ENCODE data around the gene PATJ. TPM values are rescaled to one million over a fixed set of nuclear protein-coding genes. Genes with fewer than 3 reads are reported as not detected.

PATJ gene
- total RNA-seq, 1 experiment from 2014 or later, result 47.3 TPM

GRCh38 chr1:61935516-61935915 lies 193.2 kb downstream of the PATJ start:
- Histone ChIP-seq H2BK120ac (ENCODE audit: low read depth, low read length, poor library complexity, severe bottlenecking) (no peak overlapping the region), H2BK12ac (ENCODE audit: insufficient read length, low read depth, low read length) (no peak overlapping the region), H3K9ac (ENCODE audit: extremely low read depth, insufficient read length, low read length) (no peak overlapping the region), H3K23me2 (ENCODE audit: insufficient read length, low read depth, low read length, poor library complexity, severe bottlenecking) (no peaks in the 10 kb centered on the region), H3K4ac (ENCODE audit: low read depth, low read length) (no peak overlapping the region), H3K27ac (ENCODE audit: insufficient read length, low read depth, low read length) (no peak overlapping the region), H3K79me2 (ENCODE audit: insufficient read depth, low read length) (no peaks in the 10 kb centered on the region), H4K20me1 (ENCODE audit: control insufficient read depth, insufficient read depth, insufficient read length) (no peaks in the 10 kb centered on the region), H2AFZ (ENCODE audit: low read length) (no peak overlapping the region), H3K14ac (ENCODE audit: insufficient read depth, low read length) (no peak overlapping the region), H2BK5ac (ENCODE audit: insufficient read length, low read length) (no peak overlapping the region), H2BK15ac (ENCODE audit: low read depth, low read length) (no peak overlapping the region), H3K9me3 (ENCODE audit: control insufficient read depth, low read depth, low read length) (no peaks in the 10 kb centered on the region), H3K23ac (ENCODE audit: insufficient read length, low read depth, low read length) (no peak overlapping the region), H2AK5ac (ENCODE audit: insufficient read length, low read length) (no peak overlapping the region), H4K8ac (replicated peaks; ENCODE audit: insufficient read length, low read depth, low read length) (no peak overlapping the region), H3K27me3 (ENCODE audit: insufficient read depth, low read length) (no peaks in the 10 kb centered on the region), H3T11ph (ENCODE audit: low read length) (no peak overlapping the region), H3K79me1 (ENCODE audit: insufficient read depth, low read depth, low read length, poor library complexity, severe bottlenecking) (no peaks in the 10 kb centered on the region), H3K4me2 (ENCODE audit: insufficient read depth, insufficient read length, low read length) (no peak overlapping the region), H4K5ac (ENCODE audit: insufficient read length, low read depth, low read length) (no peak overlapping the region), H3K4me1 (ENCODE audit: insufficient read depth, low read length) (no peaks in the 10 kb centered on the region), H2BK20ac (ENCODE audit: low read depth, low read length, poor library complexity, severe bottlenecking) (no peak overlapping the region), H3K18ac (ENCODE audit: insufficient read length, low read depth, low read length) (no peak overlapping the region), H3K56ac (ENCODE audit: insufficient read length, low read depth, low read length) (no peak overlapping the region), H4K91ac (ENCODE audit: insufficient read length, low read depth, low read length) (no peak overlapping the region)
- H3K27me3 Mint-ChIP-seq (ENCODE audit: low read depth), result no peaks in the 10 kb centered on the region
- DNase-seq, result no peak
- WGBS (ENCODE audit: extremely low coverage, insufficient read length, low lambda C conversion rate), result no CpG with 5 or more reads among the region's 3 CpGs
- no peak overlapping the region for H3K4me3 Mint-ChIP-seq
- H3K9me3 Mint-ChIP-seq, result no peaks in the 10 kb centered on the region
- H3K4me1 Mint-ChIP-seq, result no peaks in the 10 kb centered on the region; a peak in 1 of 4 replicates
- H3K27ac Mint-ChIP-seq, result no peak overlapping the region
- peaks cover 0 to 10% (median 0%) of the 10 kb centered on the region in 3 experiments; a peak in 3 of 7 replicates for H3K36me3 Mint-ChIP-seq (ENCODE audit: insufficient read depth in 1 of 3, low read depth in 3 of 3)
- no peak for TF ChIP-seq CTCF (conservative IDR thresholded peaks at IDR 0.05)

Data from H9 (cell line).